Coronary artery (tissue), 2 donors: ENCODE results near the gene AAMDC.
"Not testable (repeated sequence)": the region's sequence is repeated elsewhere in the genome, so short reads cannot be mapped to it uniquely, and the experiment has no call there.

Experiments
- DNase-seq: peaks from one replicate; pipeline ENCODE4 v3.0.0-alpha.2; 2017; ENCODE audit warnings: low spot score
- H3K27ac ChIP-seq, 2 donors: fragments of 200-600 bp; sonication (generic); one replicate each; pipeline ENCODE4 v1.5.1; 2016 to 2019
- H3K4me3 ChIP-seq: fragments of 200-600 bp; sonication (generic); 2 replicates; pipeline ENCODE4 v1.5.1; 2016; ENCODE audit warnings: mild to moderate bottlenecking, moderate library complexity
- CTCF ChIP-seq: fragments of 200-600 bp; sonication (generic); IDR thresholded peaks from one replicate; pipeline ENCODE4 v1.5.1; 2019; ENCODE audit warnings: antibody characterized with exemption

The AAMDC gene

DNA sequence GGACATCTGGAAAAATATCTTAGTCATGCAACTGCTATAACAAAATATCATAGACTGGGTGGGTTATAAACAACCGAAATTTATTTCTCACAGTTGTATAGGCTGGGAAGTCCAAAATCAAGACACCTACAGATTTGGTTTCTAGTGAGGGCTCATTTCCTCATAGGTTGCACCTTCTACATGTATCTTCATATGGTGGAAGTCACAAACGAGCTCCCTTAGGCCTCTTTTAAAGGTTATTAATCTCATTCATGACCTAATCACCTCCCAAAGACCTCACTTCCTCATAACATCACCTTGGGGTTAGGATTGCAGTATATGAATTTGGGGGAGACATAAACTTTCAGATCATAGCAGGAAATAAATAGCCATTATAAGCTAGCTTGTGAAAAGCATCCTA lies 88.3 kb downstream of the AAMDC start:
- H3K4me3 ChIP-seq, result no peak overlapping the region
- DNase-seq, result no peak
- no peak for TF ChIP-seq CTCF
- no peak overlapping the region for H3K27ac ChIP-seq

DNA sequence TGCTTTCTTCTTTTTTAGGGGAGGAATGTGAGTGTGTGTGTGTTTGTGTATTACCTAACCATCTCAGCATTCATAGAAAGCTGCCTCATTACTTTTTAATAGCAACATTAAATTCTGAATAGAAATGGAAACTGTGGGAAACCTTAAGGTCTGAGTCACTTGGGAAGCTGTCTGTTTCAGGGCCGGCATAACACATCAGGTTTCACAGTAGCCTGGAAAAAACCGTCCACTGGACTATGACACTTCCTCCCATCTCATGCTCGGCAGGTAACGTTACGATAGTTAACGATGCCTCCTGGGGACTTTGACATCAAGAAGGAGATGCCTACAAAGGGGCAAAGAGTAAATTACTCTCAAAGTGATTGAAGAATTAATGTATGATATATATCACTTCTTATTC lies 89.9 kb downstream of the AAMDC start:
- H3K4me3 ChIP-seq, DNase-seq, H3K27ac ChIP-seq: not testable (repeated sequence)

DNA sequence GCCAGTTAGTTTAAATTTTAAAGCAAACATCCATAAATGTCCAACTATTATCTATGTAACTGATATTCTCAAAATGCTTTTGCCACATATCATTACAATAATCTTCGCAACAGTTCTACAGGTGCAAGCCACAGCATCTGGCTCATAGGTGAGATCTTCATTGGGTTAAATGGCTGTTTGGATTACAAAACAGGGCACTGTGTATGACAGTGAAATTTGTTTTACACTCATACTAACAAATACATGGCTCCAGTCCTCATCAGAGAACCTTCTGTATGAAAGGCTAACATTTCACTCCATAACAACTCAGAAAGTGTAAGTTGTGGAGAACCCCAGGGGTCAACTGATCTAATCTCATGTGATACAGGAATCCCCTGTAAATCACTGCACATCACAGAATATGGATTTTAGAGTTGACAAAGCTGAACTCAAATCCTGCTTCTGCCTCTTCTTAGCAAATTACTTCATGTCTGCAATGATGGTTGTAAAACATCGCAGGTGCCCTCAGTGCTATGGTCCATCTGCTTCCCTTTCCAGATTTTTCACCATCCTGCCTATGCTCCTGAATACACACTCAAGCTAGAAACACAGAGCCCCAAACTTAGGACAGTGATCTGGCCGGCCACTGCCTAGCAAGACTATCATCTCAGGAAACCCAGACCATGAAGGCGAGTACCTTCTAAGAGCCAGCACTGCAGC lies 92.8 kb downstream of the AAMDC start:
- not testable (repeated sequence) for DNase-seq, H3K4me3 ChIP-seq
- H3K27ac ChIP-seq, result peak overlapping the region in 1 of 2 donors; percentile 1

DNA sequence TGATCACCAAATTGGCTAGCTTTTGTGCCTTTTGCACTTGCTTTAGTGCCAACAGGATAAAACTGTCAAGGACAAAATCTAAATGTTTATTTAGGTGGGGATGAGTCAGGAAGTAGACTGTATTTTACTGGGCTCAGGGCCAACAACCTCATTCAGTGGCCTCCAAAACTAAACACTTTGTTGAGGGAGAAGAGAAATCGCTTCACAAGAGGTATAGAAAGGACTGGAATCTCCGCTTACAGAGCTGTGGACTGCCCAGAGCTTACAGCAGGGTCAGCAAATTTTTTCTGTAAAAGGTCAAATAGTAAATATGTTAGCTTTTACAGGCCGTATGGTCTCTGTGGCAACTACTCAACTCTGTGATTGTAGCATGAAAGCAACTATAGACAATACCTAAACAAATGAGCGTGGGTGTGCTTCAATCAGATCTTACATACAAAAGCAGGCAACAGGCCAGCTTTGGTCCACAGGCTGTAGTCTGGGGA lies 93.4 kb downstream of the AAMDC start:
- peak overlapping the region in 1 of 2 donors; percentile 1 for H3K27ac ChIP-seq
- not testable (repeated sequence) for H3K4me3 ChIP-seq, DNase-seq

GRCh38 chr11:77917713-77918112 lies 96.8 kb downstream of the AAMDC start:
- not testable (repeated sequence) for DNase-seq, H3K27ac ChIP-seq, H3K4me3 ChIP-seq
